ENCODE results near the gene MACROD2. TPM values are rescaled to one million over a fixed set of nuclear protein-coding genes. Genes with fewer than 3 reads are reported as not detected.

The MACROD2 gene
- total RNA-seq, 1 experiment from 2014 or later: 1.4 TPM

DNA sequence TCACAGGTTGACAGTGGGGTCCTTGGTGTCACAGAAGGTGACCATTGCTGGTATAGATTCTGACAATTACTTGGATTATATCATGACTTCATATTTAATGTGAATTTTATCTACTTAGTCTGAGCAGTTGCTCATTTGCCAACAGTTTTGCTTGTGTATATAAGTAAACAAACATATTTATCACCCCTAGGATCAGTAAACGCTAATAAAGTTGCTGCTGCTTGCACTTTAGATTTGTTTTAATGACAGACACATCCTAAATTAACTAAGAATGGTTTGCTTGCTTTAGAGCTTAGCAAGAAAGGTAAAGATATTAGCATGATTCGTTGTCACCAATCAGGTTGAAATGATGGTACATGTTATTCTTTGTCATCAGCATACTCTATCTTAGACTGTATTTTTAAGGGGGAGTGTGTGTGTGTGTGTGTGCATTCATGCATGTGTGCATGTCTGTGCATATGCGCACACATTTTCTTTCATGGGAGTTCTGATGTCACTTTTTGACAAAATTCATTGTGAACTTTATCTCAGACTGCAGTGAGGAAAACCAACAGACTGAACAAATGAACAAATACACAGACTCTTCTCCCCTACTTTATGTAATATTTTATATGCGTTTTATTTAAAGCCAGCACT, 1124.7 kb downstream of the MACROD2 start:
- Histone ChIP-seq H3K9me3 (ENCODE audit: low read depth, low read length, poor library complexity, severe bottlenecking) (peaks cover 17% of the 10 kb centered on the region), H3K4me3 (ENCODE audit: low read depth, low read length, poor library complexity, severe bottlenecking) (no peak overlapping the region), H3K36me3 (ENCODE audit: insufficient read depth, low read length, poor library complexity, severe bottlenecking) (no peaks in the 10 kb centered on the region), H3K4me1 (ENCODE audit: insufficient read depth, low read length, poor library complexity, severe bottlenecking) (no peaks in the 10 kb centered on the region), H3K27me3 (replicated peaks; ENCODE audit: insufficient read depth, low read depth, low read length, poor library complexity) (no peaks in the 10 kb centered on the region), H3K27ac (ENCODE audit: low read depth, low read length, poor library complexity, severe bottlenecking) (no peak overlapping the region)
- POLR2A ChIA-PET (ENCODE audit: low non-redundant PET): no interaction called here
- BruUV-seq (replicated peaks): no TSS peak
- intact Hi-C loops (cut with micrococcal nuclease; ENCODE audit: unreplicated experiment): no loop called here
- no peak for DNase-seq (ENCODE audit: low spot score)
- CTCF ChIA-PET: no interaction called here
- no peak for TF ChIP-seq EZH2 (IDR thresholded peaks at IDR 0.05; ENCODE audit: borderline replicate concordance, low read depth, low read length, poor library complexity, severe bottlenecking)
- TF ChIP-seq, protein P1, sequence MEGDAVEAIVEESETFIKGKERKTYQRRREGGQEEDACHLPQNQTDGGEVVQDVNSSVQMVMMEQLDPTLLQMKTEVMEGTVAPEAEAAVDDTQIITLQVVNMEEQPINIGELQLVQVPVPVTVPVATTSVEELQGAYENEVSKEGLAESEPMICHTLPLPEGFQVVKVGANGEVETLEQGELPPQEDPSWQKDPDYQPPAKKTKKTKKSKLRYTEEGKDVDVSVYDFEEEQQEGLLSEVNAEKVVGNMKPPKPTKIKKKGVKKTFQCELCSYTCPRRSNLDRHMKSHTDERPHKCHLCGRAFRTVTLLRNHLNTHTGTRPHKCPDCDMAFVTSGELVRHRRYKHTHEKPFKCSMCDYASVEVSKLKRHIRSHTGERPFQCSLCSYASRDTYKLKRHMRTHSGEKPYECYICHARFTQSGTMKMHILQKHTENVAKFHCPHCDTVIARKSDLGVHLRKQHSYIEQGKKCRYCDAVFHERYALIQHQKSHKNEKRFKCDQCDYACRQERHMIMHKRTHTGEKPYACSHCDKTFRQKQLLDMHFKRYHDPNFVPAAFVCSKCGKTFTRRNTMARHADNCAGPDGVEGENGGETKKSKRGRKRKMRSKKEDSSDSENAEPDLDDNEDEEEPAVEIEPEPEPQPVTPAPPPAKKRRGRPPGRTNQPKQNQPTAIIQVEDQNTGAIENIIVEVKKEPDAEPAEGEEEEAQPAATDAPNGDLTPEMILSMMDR (conservative IDR thresholded peaks at IDR 0.05; ENCODE audit: low read depth, low read length): no peak

GRCh38 chr20:15122613-15123012, 1127.3 kb downstream of the MACROD2 start:
- TF ChIP-seq EZH2 (IDR thresholded peaks at IDR 0.05; ENCODE audit: borderline replicate concordance, low read depth, low read length, poor library complexity, severe bottlenecking): no peak
- TF ChIP-seq, protein P1 (conservative IDR thresholded peaks at IDR 0.05; ENCODE audit: low read depth, low read length): no peak
- DNase-seq (ENCODE audit: low spot score): no peak

DNA sequence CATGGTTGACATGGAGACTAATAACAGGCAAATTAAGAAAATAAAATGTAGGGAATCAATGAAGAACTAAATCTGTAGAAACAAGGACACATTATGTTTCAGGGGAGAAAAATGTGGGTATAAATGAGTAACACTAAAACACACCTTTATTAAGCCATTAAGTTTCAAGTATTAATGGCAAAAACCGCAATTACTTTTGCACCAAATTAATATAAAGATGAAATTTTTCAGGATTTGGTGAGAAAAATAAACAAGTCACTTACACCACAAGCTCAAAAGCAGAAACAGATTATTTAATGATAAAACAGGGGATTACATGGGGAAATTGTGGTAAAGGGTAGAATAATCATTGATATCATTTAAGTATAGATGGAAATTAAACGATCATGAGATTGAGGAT, 1135.9 kb downstream of the MACROD2 start:
- peaks cover 22% of the 10 kb centered on the region for H3K9me3 ChIP-seq (ENCODE audit: low read depth, low read length, poor library complexity, severe bottlenecking)
- no peaks in the 10 kb centered on the region for H3K27me3 ChIP-seq (replicated peaks; ENCODE audit: insufficient read depth, low read depth, low read length, poor library complexity)
- ChIA-PET POLR2A (ENCODE audit: low non-redundant PET) (no interaction called here), CTCF (no interaction called here)
- H3K4me3 ChIP-seq (ENCODE audit: low read depth, low read length, poor library complexity, severe bottlenecking): no peak overlapping the region
- no peaks in the 10 kb centered on the region for H3K36me3 ChIP-seq (ENCODE audit: insufficient read depth, low read length, poor library complexity, severe bottlenecking)
- no TSS peak for BruUV-seq (replicated peaks)
- no peak overlapping the region for H3K27ac ChIP-seq (ENCODE audit: low read depth, low read length, poor library complexity, severe bottlenecking)
- H3K4me1 ChIP-seq (ENCODE audit: insufficient read depth, low read length, poor library complexity, severe bottlenecking): no peaks in the 10 kb centered on the region
- intact Hi-C loops (cut with micrococcal nuclease; ENCODE audit: unreplicated experiment): no loop called here
- no peak for DNase-seq (ENCODE audit: low spot score)
- no peak for TF ChIP-seq EZH2 (IDR thresholded peaks at IDR 0.05; ENCODE audit: borderline replicate concordance, low read depth, low read length, poor library complexity, severe bottlenecking)
- TF ChIP-seq, protein P1 (conservative IDR thresholded peaks at IDR 0.05; ENCODE audit: low read depth, low read length): no peak

More at GRCh38 chr20:15122613-15123012, 1127.3 kb downstream of the MACROD2 start:
- no TSS peak for BruUV-seq (replicated peaks)
- ChIA-PET CTCF (no interaction called here), POLR2A (ENCODE audit: low non-redundant PET) (no interaction called here)
- intact Hi-C loops (cut with micrococcal nuclease; ENCODE audit: unreplicated experiment): no loop called here
- no peaks in the 10 kb centered on the region for H3K36me3 ChIP-seq (ENCODE audit: insufficient read depth, low read length, poor library complexity, severe bottlenecking)
- no peak overlapping the region for H3K27ac ChIP-seq (ENCODE audit: low read depth, low read length, poor library complexity, severe bottlenecking)
- H3K9me3 ChIP-seq (ENCODE audit: low read depth, low read length, poor library complexity, severe bottlenecking): peaks cover 13% of the 10 kb centered on the region
- no peaks in the 10 kb centered on the region for H3K4me1 ChIP-seq (ENCODE audit: insufficient read depth, low read length, poor library complexity, severe bottlenecking)
- no peak overlapping the region for H3K4me3 ChIP-seq (ENCODE audit: low read depth, low read length, poor library complexity, severe bottlenecking)
- H3K27me3 ChIP-seq (replicated peaks; ENCODE audit: insufficient read depth, low read depth, low read length, poor library complexity): no peaks in the 10 kb centered on the region
